OCI-M2 (cell line): ENCODE results near the gene MRAP.

Source experiments
- DNase-seq: peaks from one replicate; lab custom pipeline; 2025; ENCODE audit not compliant: unreplicated experiment; lab: John Stamatoyannopoulos, UW

Gene MRAP

GRCh38 chr21:32347977-32348376 is 49.3 kb downstream of the MRAP start:
- DNase-seq = no peak

- no peak for DNase-seq
These were observed 50.1 kb downstream of the MRAP start for GRCh38 chr21:32348604-32349332.

- no peak for DNase-seq
These were observed 50.8 kb downstream of the MRAP start for GRCh38 chr21:32349333-32349944.

GRCh38 chr21:32350211-32350980 is 51.7 kb downstream of the MRAP start:
- DNase-seq = no peak

GRCh38 chr21:32350981-32351380 is 52.3 kb downstream of the MRAP start:
- DNase-seq = no peak

- no peak for DNase-seq
These were observed 52.8 kb downstream of the MRAP start for GRCh38 chr21:32351428-32351827.

GRCh38 chr21:32352526-32352925 is 53.9 kb downstream of the MRAP start:
- no peak for DNase-seq

GRCh38 chr21:32353002-32353711 is 54.5 kb downstream of the MRAP start:
- DNase-seq = no peak

- no peak for DNase-seq
These were observed 58.3 kb downstream of the MRAP start for GRCh38 chr21:32356874-32357395.

GRCh38 chr21:32359719-32360260 is 61.1 kb downstream of the MRAP start:
- no peak for DNase-seq

GRCh38 chr21:32360401-32360975 is 61.8 kb downstream of the MRAP start:
- DNase-seq = no peak
